ENCODE data around the gene FCHSD1. TPM values are rescaled to one million over a fixed set of nuclear protein-coding genes. Genes with fewer than 3 reads are reported as not detected.
A peak's percentile ranks its signal among the peaks of the same experiment; 100 is the strongest.
"Not testable (repeated sequence)": the region's sequence is repeated elsewhere in the genome, so short reads cannot be mapped to it uniquely, and the experiment has no call there.

The FCHSD1 gene
- total RNA-seq, 1 experiment from 2014 or later: 8.5 TPM

DNA sequence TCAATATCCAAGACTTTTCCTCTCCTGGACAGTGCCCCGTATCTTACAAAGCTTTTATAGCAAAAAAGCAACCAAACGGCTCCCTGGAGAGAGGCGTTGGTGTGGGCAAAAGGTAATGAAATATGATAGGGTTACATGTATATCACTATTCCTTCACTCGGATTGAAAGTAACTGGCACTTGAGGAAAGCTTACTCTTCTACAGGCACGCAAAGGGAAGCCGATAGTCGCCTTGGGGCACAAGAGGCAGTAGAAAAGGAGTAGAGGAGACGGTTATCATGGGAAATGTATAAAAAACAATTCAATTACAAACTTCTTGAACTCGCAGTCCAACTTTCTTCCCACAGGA is 33.6 kb downstream of the FCHSD1 start:
- peak; percentile 43 for DNase-seq (ENCODE audit: low read depth)

- peak; percentile 16 for DNase-seq (ENCODE audit: low read depth)
These were observed 34.1 kb downstream of the FCHSD1 start for GRCh38 chr5:141617128-141617527.

DNA sequence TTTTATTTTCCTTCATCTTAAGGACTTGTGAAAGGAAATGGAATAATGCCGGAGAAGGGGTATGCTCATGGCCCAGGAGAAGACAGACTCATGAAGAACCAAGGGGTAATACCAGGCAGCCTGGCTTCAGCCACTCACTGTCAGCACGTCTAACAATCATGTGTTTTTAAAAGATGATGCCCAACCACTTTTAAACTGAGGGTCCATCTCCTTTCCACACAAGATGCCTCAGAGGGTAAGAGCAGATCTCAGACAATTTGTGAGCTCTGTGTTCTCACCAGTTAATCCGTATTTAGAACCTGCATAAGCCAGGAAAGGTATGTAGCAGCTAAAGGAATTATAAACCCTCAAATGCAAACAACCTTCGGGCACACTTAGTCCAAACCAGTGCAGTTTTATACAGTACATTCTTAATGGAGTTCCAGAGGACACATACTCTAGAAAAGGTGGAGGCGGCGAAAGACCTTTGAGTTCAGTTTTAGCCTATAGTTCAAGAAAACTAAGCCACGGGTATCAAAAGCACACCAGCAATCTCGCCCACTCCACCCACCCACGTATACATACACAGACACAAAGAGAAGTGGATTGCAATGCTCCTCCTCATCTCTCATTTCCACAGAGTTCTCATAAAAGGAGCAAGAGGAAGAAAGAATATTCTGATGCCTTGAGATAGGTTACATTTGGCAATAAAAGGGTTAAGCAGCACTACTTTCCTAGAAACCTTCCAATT is 35.1 kb downstream of the FCHSD1 start:
- DNase-seq (ENCODE audit: low read depth): no peak

DNA sequence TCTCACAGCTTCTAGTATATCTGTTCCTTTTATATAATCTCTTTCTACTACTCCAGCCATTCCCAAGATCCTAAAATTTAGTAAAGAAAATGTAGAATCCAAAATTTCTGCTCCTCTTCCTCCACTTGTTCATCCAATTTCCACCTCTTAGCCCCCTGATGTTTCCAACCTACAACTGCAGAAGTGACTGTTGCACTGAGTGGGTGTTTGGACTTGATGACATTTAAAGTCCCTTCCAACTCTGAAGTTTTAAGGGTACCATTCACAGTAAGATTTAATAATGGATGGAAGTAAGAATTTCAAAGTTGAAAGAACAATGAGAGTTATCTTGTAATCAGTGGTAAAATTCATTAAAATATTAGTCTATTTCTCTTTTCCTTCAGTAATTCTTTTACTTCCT is 37.9 kb downstream of the FCHSD1 start:
- DNase-seq (ENCODE audit: low read depth): no peak

GRCh38 chr5:141611289-141611688 is 39.9 kb downstream of the FCHSD1 start:
- DNase-seq (ENCODE audit: low read depth): no peak

- DNase-seq (ENCODE audit: low read depth): not testable (repeated sequence)
These were observed 41.3 kb downstream of the FCHSD1 start for GRCh38 chr5:141609921-141610320.

GRCh38 chr5:141609044-141609443 is 42.2 kb downstream of the FCHSD1 start:
- DNase-seq (ENCODE audit: low read depth): no peak

DNA sequence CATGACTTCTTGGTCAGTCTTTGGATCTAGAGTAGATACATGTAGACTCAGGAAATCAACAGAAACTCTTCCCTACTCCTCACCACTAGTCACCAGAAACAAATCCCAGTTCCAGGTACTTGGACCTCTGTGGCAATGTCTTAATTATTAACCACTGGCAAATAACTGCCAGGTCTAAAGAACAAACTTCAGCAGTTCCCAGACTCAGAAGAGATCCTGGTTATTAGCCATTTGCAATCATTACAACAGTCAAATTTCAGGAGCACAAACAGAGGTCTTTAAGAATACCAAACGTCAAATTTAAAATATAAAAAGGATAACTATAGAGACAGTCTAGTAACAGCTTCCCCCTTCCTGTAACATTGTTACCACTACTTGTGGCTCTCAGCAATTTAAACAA is 42.7 kb downstream of the FCHSD1 start:
- no peak for DNase-seq (ENCODE audit: low read depth)

DNA sequence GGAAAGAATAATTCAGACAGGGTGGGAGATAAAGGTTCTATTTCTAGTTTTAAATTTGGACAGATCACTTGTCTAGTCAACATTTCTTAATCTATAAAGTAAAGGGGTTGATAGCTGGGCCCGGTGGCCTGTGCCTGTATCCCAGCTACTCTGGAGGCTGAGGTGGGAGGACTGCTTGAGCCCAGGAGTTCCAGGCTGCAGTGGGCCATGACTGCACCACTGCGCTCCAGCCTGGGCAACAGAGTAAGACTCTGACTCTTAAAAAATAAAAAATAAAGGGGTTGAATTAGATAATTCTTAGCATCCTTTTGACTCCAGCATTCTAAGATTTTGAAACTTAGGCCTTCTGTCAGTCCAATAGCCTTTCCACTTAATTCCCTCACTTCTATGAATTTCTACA is 43.2 kb downstream of the FCHSD1 start:
- DNase-seq (ENCODE audit: low read depth): no peak

- peak; percentile 79 for DNase-seq (ENCODE audit: low read depth)
These were observed 45.5 kb downstream of the FCHSD1 start for GRCh38 chr5:141605523-141606277.

DNA sequence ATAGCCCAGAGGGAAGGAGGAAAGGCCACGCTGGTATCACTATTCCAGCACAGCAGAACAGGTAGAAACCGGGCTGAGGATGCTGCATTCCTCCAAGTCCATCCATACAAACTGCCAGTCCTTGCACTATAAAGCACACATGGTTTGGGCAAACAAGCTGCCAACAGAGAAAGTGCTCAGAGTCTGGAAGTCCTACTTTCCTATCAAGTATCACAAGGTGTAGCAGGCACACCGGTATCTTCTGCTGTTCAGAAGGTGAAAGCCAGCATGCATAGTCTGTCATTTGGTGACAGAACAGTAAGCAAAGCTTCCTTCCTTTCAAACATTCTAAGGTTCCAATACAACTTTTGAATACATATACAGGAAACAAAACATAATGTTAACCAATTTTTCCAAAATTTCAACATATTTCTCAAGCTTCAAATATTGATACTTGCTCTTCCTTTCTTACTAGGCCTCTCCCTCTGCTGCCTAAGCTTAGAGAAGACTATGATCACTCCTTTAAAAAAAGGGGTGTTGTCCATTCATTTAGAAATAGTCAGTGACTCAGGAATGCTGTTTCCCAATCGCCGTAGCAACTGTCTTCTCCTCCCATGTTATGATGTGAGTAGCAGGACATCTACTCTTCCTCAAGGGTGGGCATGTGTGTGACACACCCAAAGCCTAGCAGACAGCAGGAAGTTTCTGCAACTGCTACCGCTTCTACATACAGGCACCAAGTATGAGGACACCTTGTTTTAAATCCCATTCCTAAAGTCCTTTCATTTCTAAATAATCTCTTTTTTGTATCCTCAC is 47.1 kb downstream of the FCHSD1 start:
- peak; percentile 88 for DNase-seq (ENCODE audit: low read depth)

DNA sequence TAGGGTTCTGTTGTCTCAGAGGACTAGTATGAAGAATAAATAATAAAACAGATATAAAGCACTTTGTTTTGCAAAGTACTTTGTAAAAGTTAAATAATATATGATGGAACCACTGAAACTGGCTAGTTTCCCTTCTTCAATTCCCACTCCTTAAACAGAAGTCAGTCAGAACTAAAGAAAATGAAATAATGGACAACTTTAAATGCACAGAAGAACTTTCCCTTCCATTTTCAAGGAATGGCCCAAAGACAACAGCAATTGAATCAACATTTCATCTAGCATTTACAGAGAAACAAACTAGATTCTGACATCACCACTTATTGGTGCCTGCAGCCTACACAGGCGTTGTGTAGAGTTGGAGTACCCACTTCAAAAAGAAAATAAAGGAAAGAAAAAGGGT is 48.6 kb downstream of the FCHSD1 start:
- DNase-seq (ENCODE audit: low read depth): no peak

GRCh38 chr5:141598391-141599345 is 52.5 kb downstream of the FCHSD1 start:
- peak; percentile 11 for DNase-seq (ENCODE audit: low read depth)

DNA sequence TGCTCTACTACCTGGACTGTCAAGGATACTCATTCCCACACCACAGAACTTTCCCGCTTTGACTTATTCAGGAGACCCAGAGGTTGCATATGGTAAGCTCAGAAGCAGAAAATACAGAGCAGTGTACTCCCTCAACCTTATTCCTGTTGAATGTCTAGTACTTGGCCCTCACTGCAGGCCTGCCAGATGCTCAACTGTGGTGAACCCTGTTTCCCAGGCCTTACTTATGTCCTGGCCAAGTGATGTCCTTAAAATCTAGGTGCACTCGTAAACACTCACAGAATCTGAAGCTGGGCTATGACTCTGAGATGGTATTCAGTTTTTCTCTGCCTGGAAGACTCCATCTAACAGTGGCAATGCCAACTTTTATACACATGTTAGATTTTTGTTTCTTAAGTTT is 53.4 kb downstream of the FCHSD1 start:
- no peak for DNase-seq (ENCODE audit: low read depth)

DNA sequence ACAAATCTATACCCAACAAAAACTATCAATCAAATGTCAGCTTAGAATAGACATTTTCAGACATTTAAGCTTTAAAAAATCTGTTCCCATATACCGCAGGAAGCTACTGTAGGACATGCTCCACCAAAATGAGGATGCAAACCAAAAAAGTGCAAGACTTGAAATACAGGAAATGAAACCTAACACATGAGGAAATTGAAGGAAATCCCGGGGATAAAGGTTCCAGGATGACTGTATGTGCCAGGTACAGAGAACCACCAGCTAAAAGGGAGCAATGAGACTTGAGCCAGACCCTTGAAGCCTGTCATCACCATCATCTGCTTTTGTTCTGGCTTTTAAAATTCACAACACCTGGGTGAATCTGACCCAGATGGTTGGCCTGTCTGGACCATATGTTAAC is 53.8 kb downstream of the FCHSD1 start:
- no peak for DNase-seq (ENCODE audit: low read depth)

- DNase-seq (ENCODE audit: low read depth): no peak
These were observed 54.4 kb downstream of the FCHSD1 start for GRCh38 chr5:141596867-141597266.

GRCh38 chr5:141590127-141590526 is 61.1 kb downstream of the FCHSD1 start:
- DNase-seq (ENCODE audit: low read depth): no peak

Measured in RPMI7951 (cell line).